Measurements from ENCODE around the gene MRPL54. TPM values are rescaled to one million over a fixed set of nuclear protein-coding genes. Genes with fewer than 3 reads are reported as not detected.

Gene MRPL54
- total RNA-seq, 1 experiment from 2014 or later: 55.5 TPM

DNA sequence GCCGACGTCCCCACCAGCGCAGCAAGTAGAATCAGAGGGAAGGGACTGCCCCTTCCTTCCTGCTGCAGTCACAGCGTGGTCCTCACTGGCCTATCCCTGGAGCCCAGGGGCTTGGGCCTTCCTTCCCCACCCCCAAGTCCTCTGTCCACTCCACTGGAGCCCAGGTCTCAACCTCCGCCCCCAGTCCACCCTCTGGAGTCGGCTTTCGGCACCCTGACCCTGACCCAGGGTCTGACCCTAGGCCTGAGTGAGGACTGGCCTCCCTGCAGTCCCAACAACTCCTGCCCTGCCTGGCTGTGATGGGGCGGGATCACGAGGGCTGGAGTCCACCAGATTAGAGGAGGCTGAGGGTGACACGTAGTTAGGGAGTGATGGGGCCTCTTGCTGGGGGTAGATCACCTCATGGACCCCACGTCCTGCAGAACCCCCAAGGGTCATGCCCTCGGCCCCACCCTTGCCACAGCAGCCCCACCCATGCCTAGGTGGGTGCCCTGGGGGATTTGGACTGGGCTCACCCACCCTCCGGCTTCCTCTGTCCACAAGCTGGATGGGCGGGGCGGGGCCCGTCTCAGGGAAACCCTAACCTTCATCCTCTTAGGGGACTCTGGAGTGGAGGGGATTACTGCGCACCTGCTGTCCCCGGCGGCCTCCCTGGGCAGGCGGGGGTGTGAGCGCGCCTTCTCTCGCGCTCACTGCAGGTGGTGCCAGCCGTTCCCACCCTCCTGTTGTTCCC is 5.7 kb downstream of the MRPL54 start:
- no peak overlapping the region for H3K4me3 ChIP-seq
- peaks cover 2% of the 10 kb centered on the region; the same call in 1 of the 2 replicates for H3K4me1 ChIP-seq (replicated peaks)
- DNase-seq (ENCODE audit: low read depth in 1 of 2, low spot score in 2 of 2): no peak
- peaks cover 12% of the 10 kb centered on the region for H3K36me3 ChIP-seq
- no peaks in the 10 kb centered on the region for H3K27me3 ChIP-seq (replicated peaks)
- H3K9me3 ChIP-seq (replicated peaks): 0 out of 2 replicates have a peak, but pooled peaks cover under 1% of the 10 kb centered on the region
- H3K27ac ChIP-seq: no peak overlapping the region

DNA sequence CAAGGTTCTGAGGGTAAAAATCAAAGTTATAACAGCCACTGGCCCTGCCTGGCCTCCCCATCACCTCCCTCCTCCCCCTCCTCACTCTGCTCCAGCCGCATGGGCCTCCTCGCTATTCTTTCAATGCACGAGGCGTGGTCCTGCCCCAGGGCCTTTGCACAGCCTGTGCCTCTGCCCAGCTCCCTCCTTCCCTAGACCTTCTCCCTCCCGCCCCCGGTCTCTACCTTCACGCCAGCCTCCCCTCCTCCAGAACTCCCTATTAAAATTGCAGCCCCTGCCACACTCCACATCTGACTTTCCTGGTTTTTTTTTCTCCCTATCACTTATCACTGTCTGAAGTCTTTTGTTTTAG is 6.2 kb downstream of the MRPL54 start:
- peaks cover 12% of the 10 kb centered on the region for H3K36me3 ChIP-seq
- no peak overlapping the region for H3K4me3 ChIP-seq
- no peaks in the 10 kb centered on the region for H3K9me3 ChIP-seq (replicated peaks)
- no peak overlapping the region for H3K27ac ChIP-seq
- H3K27me3 ChIP-seq (replicated peaks): no peaks in the 10 kb centered on the region
- H3K4me1 ChIP-seq (replicated peaks): no peaks in the 10 kb centered on the region
- DNase-seq (ENCODE audit: low read depth in 1 of 2, low spot score in 2 of 2): no peak

DNA sequence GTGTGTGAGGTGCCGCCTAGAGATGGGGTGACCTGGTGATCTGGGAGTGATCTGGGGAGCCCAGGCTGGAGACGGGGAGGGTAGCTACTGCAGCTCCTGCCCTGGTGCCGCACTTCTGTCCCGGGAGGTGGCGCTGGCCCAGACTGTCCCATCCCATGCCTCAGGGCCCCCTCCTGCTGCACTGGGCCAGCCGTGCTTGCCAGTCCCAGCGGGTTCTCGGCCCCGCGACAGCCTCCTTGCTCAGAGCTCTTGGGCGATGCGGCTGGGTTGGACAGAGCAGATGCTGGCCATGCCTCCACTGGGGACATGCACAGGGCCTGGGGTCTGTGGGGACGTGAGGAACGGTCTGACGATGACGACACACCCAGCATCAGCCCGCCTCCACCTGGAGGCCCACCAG is 7.0 kb downstream of the MRPL54 start:
- no peak overlapping the region for H3K27ac ChIP-seq
- H3K4me1 ChIP-seq (replicated peaks): no peaks in the 10 kb centered on the region
- H3K9me3 ChIP-seq (replicated peaks): no peaks in the 10 kb centered on the region
- peaks cover 12% of the 10 kb centered on the region for H3K36me3 ChIP-seq
- no peaks in the 10 kb centered on the region for H3K27me3 ChIP-seq (replicated peaks)
- H3K4me3 ChIP-seq: no peak overlapping the region
- no peak for DNase-seq (ENCODE audit: low read depth in 1 of 2, low spot score in 2 of 2)

DNA sequence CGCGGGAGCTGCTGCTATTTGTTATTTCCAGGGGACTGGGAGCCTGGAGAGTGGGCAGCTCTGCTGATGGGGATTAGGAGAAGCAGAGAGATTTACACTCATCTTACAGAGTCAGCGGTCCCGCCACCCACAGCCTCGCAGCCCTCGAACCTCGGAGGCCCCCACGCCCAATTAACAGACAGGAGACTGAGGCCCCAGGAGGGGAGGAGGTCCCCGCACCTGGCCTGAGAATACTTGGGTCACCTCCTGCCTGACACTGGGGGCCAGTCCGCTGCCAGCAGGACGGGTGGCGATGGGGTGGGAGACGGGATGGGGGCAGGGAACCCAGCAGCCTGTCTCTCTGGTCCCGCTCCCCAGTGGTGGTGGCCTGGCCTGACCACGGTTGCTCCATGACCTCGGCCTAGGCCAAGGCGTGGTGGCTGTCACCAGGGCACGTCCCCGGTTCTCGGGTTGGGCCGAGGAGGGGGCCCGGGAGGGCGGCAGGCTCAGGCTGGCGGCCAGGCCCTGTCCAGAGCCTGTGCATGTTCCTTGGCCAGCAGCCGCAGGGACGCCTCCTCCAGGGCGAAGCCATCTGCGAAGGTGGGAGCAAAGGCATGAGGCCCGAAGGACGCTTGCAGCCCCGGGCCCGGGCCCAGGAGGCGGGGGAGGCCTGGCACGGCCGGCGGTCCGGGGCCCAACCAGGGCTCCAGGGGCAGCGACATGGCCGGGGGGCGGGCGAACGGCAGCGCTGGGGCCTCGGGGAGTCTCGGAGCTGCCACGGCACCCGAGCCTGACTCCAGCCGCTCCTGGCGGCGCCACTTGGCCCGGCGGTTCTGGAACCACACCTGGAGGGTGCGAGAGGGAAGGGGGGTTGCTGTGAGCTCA is 7.9 kb downstream of the MRPL54 start:
- Histone ChIP-seq H3K9me3 (replicated peaks) (no peaks in the 10 kb centered on the region), H3K27me3 (replicated peaks) (no peaks in the 10 kb centered on the region), H3K27ac (no peak overlapping the region), H3K4me1 (replicated peaks) (no peaks in the 10 kb centered on the region), H3K36me3 (peaks cover 9% of the 10 kb centered on the region), H3K4me3 (no peak overlapping the region)
- DNase-seq (ENCODE audit: low read depth in 1 of 2, low spot score in 2 of 2): no peak

DNA sequence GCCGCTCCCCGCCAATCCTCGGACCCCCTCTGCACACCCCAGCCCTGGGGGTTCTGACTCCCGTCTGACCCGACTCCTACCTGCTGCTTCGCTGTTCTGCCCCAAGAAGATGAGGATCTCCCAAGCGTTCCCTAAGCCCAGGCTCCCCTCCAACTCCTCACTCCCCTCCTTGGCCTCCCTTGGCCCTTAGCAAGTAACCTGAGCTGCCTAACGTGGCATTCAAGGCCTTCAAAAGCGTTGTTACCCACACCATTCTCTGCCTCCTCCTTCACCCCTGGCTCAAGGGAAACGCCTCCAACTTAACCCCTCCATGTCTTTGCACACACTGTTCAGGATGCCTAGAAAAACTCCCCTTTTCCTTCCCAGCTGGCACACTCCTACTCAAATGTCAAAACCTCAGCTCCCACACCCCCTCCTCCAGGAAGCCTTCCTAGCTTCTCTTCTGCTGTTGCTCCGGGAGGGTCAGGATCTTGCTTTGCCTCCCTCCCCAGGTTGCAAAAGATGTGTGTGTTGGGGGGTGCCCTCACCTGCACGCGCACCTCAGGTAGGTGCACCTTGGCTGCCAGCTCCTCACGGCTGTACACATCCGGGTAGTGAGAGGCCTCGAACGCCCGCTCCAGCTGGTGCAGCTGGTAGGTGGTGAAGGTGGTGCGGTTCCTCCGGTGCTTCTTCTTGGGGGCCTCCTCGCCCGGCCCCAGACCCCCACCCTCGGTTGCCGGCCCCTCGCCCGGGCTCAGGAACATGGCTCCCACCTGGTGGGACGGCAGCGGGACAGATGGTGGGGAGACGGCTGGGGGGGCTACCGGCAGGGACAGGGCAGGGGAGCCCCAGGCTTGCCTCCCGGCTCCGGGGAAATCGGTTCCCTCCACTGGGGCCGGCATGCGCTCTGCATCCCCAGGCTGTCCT is 8.8 kb downstream of the MRPL54 start:
- no peaks in the 10 kb centered on the region for H3K9me3 ChIP-seq (replicated peaks)

DNA sequence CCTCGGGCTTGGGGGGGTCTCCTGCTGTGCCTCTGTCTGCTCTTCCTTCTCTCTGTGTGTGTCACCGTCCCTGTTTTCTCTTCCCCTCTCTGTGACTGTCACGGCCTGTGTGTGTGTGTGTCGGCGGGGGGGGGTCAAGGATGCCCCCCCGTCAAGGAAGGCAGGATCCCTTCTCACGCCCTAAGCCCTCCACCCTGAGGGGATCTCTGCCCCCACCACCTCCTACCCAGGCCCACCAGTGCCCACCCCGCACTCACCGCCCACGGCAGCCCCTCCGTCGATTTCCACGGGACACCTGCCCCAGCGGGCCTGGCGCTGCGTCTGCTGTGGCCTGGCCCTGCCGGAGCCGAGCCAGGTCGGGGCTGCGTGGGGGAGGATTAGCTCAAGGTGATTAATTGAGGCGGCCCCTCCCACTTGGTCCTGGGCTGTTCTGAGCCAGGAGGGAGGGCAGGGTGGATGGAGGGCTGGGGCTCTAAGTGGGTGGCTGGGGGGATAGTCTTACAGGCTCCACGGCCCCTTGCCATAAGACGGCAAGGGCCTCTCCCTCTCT is 9.5 kb downstream of the MRPL54 start, which contains the start of gene RAX2:
TSS of gene RAX2 (minus strand) at position 323 of the 550 bp plus-strand sequence. CDS start 486 bp downstream, outside the sequence.
- no peaks in the 10 kb centered on the region for H3K9me3 ChIP-seq (replicated peaks)
- no peak within 1 kb of the TSS for H3K27ac ChIP-seq
- H3K4me1 ChIP-seq (replicated peaks): no peaks in the 10 kb centered on the region
- H3K36me3 ChIP-seq: peaks cover under 1% of the 10 kb centered on the region; the same call in 1 of the 2 replicates
- H3K27me3 ChIP-seq (replicated peaks): no peaks in the 10 kb centered on the region
- DNase-seq (ENCODE audit: low read depth in 1 of 2, low spot score in 2 of 2): no peak
- no peak within 1 kb of the TSS for H3K4me3 ChIP-seq

More for the DNA sequence above, 8.8 kb downstream of the MRPL54 start:
- Histone ChIP-seq H3K36me3 (peaks cover 6% of the 10 kb centered on the region), H3K4me1 (replicated peaks) (no peaks in the 10 kb centered on the region), H3K27me3 (replicated peaks) (no peaks in the 10 kb centered on the region), H3K27ac (no peak overlapping the region), H3K4me3 (no peak overlapping the region)
- no peak for DNase-seq (ENCODE audit: low read depth in 1 of 2, low spot score in 2 of 2)

DNA sequence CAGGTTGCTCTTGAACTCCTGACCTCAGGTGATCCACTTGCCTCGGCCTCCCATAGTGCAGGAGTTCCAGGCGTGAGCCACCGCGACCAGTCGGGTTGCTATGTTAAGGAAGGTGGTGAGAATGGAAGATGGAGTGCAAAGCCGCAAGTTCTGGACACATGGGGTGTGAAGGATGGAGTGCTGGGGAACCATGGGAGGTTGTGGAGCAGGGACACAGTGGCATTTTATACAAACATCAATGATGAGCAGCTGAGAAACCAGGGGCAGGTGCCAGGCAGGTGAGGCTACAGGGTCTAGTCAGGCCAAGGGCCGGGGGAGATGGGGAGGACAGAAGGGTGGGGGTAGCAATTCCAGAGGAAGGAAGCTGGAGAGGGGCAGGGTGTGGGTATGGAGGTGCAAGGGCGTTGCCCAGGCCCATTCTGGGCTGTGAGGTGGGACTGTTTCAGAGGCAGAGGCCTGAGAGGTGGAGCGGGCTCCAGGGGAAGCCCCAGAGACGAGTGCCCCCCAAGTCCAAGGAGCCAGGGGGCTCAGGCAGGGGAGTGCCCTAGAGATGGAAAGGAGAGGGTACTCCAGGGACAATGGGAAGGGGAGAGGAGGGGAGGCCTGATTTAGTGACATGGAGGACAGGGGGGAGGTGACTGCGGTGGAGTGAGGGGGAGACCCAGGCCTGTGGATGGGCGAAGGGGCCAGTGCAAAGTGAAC is 11.5 kb downstream of the MRPL54 start:
- Histone ChIP-seq H3K4me3 (no peak overlapping the region), H3K27ac (no peak overlapping the region), H3K27me3 (replicated peaks) (no peaks in the 10 kb centered on the region), H3K9me3 (replicated peaks) (no peaks in the 10 kb centered on the region), H3K36me3 (no peaks in the 10 kb centered on the region), H3K4me1 (replicated peaks) (no peaks in the 10 kb centered on the region)
- DNase-seq (ENCODE audit: low read depth in 1 of 2, low spot score in 2 of 2): no peak

DNA sequence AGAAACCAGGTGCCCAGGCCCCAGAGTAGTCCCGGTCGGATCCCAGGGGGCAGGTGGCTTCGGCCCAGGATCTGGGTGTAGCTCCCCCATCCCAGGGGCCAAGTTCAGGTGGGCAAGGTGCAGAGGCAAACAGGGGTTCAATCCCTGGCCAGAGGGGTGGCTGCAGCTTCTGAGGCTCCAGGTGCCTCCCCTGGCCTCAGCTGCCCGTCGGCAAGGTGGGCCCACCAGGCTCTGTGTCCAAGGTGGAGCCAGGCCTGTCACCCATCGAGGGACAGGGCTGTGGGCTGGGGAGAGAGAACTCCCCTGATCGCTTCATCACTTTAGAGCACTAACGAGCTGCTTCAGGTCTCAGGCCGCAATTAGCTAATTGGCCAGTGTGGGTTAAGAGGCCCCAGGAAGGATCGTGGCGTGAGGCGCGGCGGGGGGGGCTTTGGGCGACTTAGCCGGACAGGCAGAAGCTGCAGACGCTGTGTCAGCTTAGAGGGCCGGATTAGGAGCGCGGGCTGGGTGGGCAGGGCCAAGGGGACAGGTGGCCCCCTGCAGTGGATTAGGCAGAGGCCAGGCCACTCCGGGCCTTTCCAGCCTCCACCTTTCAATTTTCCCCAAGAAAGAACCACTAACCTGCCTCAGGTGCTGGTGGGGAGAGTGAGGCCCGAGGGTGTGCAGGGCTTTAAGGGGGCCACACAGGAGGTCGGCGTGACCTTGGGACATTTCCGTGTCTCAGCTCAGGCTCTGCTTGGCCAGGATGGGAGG is 12.3 kb downstream of the MRPL54 start:
- Histone ChIP-seq H3K27me3 (replicated peaks) (no peaks in the 10 kb centered on the region), H3K4me3 (no peak overlapping the region), H3K9me3 (replicated peaks) (no peaks in the 10 kb centered on the region), H3K4me1 (replicated peaks) (no peaks in the 10 kb centered on the region), H3K27ac (no peak overlapping the region), H3K36me3 (no peaks in the 10 kb centered on the region)
- DNase-seq (ENCODE audit: low read depth in 1 of 2, low spot score in 2 of 2): no peak

DNA sequence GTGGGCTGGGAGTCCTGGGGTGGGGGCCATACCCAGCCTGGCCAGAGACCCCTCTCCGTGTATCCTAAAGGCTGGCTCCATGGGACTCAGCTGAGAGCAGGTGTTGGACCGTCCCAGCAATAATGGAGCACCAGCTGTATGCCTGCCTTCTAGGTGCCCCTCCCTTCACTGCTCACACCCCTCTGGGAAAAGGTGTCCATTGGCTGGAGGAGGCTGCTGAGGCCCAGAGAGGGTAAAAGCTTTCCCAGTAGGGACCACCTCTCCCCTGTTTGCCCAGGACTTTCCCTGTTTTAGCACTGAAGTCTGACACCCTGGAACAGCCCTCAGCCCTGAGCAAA is 12.9 kb downstream of the MRPL54 start:
- no peak for DNase-seq (ENCODE audit: low read depth in 1 of 2, low spot score in 2 of 2)
- Histone ChIP-seq H3K27me3 (replicated peaks) (no peaks in the 10 kb centered on the region), H3K4me3 (no peak overlapping the region), H3K9me3 (replicated peaks) (no peaks in the 10 kb centered on the region), H3K27ac (no peak overlapping the region), H3K36me3 (no peaks in the 10 kb centered on the region), H3K4me1 (replicated peaks) (no peaks in the 10 kb centered on the region)

DNA sequence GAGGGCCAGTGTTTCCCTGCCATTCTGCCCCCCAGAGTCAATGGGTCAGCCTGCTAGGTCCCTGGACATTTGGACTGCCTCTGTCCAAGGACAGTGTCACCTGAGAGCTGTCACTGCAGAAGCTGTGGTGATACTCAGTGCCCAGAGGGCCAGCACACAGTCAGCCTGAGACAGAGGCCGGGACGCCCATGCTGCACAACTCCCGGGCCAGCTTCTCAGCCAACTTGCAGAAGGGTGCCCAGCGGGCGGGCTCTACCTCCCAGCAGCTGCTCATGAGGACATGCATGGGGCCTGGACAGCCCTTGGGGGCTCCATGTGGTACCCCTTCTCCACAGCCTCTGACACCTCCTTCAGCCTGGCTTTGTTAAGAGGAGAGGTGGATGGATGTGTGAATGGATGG is 13.3 kb downstream of the MRPL54 start:
- no peak overlapping the region for H3K4me3 ChIP-seq
- DNase-seq (ENCODE audit: low read depth in 1 of 2, low spot score in 2 of 2): no peak
- no peaks in the 10 kb centered on the region for H3K9me3 ChIP-seq (replicated peaks)
- H3K27ac ChIP-seq: no peak overlapping the region
- H3K27me3 ChIP-seq (replicated peaks): no peaks in the 10 kb centered on the region
- H3K36me3 ChIP-seq: no peaks in the 10 kb centered on the region
- no peaks in the 10 kb centered on the region for H3K4me1 ChIP-seq (replicated peaks)

DNA sequence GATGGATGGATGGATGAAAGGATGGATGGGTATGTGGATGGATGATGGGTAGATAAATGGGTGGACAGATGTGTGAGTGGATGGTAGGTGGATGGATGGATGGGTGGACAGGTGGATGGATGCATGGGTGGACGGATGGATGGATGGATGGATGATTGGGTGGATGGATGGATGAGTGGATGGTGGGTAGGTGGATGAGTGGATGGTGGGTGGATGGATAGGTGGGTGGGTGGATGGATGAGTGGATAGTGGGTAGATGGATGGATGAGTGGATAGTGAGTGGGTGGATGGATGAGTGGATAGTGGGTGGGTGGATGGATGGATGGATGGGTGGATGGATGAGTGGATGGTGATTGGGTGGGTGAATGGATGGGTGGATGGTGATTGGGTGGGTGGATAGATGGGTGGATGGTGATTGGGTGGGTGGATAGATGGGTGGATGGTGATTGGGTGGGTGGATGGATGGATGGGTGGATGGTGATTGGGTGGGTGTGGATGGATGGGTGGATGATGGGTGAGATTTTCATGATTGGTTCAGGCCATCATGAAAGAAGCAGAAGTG is 14.1 kb downstream of the MRPL54 start:
- H3K36me3 ChIP-seq: no peaks in the 10 kb centered on the region
- H3K27ac ChIP-seq: no peak overlapping the region
- no peak overlapping the region for H3K4me3 ChIP-seq
- no peaks in the 10 kb centered on the region for H3K4me1 ChIP-seq (replicated peaks)
- H3K27me3 ChIP-seq (replicated peaks): no peaks in the 10 kb centered on the region
- peaks cover 6% of the 10 kb centered on the region for H3K9me3 ChIP-seq (replicated peaks)
- DNase-seq (ENCODE audit: low read depth in 1 of 2, low spot score in 2 of 2): no peak

DNA sequence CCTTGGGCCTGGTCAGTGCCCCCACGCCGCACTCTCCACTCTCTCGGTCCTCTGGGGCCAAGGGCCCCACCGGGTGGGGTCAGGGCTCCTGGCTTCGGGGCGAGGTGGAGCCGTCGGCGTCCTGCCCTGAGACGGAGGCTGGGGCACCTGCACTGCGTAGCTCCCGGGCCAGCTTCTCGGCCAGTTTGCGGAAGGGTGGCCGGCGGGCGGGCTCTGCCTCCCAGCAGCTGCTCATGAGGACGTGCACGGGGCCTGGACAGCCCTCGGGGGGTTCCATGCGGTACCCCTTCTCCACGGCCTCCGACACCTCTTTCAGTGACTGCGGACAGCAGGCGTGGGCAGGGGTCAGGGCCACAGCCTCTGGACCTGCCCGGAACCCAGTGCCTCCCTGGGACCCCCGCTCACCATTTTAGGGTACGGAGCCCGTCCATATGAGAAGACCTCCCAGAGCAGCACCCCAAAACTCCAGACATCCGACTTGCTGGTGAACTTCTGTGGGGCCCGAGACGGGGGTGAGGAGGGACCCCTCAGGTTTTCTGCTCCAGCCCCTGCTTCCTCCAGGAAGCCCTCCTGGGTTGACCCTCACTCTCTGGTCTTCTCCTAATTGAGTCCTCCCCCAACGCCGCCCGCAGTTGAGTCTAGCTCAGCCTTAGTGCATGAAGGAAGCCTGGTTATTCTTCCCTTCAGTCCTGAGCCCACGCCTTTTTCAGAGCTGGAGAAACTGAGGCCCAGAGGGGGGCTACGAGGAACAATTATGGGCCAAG is 15.8 kb downstream of the MRPL54 start:
- Histone ChIP-seq H3K4me3 (no peak overlapping the region), H3K27ac (no peak overlapping the region), H3K36me3 (no peaks in the 10 kb centered on the region), H3K4me1 (replicated peaks) (no peaks in the 10 kb centered on the region), H3K9me3 (replicated peaks) (peaks cover 17% of the 10 kb centered on the region), H3K27me3 (replicated peaks) (no peaks in the 10 kb centered on the region)
- no peak for DNase-seq (ENCODE audit: low read depth in 1 of 2, low spot score in 2 of 2)
